HG03378 (cell line): Measurements from ENCODE around the gene ADRA2B.

Source experiments
- ATAC-seq: cut with Tn5 transposase; IDR thresholded peaks from one replicate; pipeline ENCODE4 v1.9.1; 2021; ENCODE audit warnings: mild to moderate bottlenecking, moderate library complexity; ENCODE audit not compliant: unreplicated experiment

ADRA2B gene

GRCh38 chr2:96138179-96139145 is 22.1 kb upstream of the ADRA2B start, which contains the start of gene ASTL:
TSS of gene ASTL (minus strand) at chr2:96138502. CDS start at chr2:96138436, 66 bp downstream.
- no peak for ATAC-seq

DNA sequence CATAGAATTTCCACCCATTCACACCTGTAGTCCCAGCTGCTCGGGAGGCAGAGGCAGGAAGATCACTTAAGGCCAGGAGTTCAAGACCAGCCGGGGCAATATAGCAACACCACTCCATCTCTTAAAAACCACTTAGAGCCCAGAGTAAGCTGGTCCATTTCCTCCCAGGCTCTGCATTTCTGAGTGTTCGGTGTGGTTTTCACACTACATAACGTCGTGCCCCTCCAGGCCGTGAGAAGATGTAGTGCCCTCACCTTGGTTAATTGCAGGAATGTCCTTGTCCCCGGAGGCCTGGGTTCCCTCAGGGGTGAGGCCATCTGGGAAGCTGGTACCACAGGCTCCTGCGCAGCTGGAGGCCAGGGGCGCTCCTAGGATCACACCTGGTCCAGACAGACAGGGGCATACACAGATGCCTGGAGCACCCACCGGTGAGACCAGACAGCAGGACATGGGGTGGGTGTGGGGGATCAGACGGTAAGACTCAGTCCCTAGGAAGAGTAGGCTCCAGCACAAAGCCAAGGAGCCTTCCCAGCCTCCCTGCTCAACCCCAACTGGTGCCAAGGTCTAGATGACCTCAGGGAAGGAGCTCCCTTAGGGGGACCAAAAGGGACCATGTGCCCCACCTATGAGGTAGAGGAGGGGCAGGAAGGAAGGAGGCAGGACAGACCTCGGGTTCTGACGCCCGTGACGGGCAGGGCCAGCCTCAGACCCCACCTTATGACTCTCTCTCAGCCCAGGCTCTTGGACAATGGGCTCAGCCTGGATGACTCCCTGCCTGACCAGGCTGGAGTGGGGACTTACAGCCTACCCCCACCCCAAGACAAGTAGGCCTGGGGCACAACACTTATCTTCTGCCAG is 21.2 kb upstream of the ADRA2B start:
- ATAC-seq = no peak

DNA sequence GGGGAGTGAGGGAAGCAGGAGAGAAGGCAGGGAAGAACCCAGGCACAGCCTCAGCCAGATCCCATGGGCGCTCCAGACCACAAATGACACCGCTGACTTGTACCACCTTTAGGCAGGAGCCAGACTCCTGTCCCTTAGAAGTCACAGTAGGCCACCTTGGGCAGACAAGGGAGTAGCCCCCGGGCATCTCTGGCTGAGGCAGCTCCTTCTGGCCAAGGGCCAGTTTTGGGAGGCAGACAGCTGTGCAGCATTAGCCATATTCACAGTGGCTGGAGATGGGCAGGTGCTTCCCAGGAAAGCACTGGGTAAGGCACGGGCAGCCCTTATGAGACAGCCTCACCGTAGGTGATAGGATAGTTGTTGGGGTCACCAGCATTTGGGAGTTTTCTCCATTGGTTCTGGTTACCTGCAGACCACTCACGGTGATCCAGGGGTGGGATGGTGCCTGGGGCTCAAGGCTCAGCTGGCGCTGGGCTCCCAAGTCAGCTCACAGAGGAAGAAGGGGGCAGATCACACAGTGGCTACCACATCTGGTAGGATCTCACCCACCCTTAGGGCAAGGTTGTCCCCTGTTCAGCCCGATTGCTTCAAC is 19.9 kb upstream of the ADRA2B start:
- ATAC-seq = no peak

- ATAC-seq = no peak
Observed at GRCh38 chr2:96135621-96136020, 19.2 kb upstream of the ADRA2B start.

GRCh38 chr2:96135171-96135570 is 18.8 kb upstream of the ADRA2B start:
- ATAC-seq = no peak

- ATAC-seq = no peak
Observed at GRCh38 chr2:96134421-96134820, 18.1 kb upstream of the ADRA2B start.

DNA sequence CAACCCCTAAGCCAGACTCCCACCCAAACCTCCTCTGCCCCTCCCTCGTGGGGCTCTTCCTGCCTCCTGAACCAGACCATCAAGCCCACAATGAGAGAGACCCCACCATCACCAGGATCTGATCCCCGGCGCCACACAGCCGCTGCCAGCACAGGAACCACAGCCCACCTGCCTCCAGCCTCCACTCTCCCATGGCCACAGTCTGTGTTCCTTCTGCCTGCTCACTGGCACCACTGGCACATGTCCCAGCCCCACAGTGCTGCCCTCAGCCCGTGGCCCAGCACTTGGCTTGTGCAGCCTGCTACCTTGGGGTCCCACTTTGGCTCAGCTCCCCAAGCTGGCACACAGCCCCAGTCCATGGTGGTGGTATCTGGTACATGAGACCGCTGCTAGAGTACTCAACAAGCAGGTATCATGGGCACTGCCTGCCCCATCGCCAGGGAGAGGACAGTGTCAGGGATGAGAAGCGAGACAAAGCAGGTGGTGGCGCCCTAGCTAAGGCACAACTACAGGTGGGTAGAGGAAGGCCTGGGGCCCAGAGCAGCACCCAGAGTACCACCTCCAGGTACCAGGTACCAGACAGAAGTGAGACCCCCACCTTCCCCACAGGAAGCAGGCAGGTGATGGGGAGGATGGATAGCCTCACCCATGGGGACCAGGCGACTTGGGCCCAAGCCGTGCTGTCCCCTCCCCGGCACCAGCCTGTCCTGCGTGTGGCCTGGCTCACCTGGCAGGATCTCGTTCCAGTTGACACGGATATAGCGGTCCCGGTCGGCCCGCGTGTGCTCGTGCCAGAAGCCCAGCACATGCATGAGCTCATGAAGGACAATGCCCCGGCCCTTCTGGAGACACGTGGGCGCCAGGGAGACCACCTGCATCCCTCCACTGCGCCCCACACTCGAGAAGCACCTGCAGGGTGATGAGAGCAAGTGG is 15.7 kb upstream of the ADRA2B start:
- no peak for ATAC-seq

- no peak for ATAC-seq
Observed at GRCh38 chr2:96131152-96131812, 14.9 kb upstream of the ADRA2B start.

DNA sequence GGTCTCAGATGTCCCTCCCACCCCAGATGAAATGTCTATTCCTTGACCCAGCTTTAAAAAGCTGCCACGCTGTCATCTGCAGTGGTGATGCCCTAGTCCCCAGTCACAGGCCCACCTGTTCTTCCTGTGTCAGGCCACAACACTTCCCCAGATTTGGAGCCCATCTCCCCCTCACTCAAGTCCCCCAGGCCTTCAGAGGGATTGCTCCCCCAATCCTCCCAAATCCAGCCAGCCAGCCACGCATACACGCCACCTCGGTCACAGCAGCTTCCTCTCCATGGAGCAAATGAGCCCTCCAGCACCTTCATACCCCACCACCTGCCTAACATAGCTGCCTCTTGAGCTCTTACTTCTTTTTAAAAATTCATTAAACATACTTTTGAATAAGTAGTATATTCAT is 14.1 kb upstream of the ADRA2B start:
- ATAC-seq = no peak

- no peak for ATAC-seq
Observed at GRCh38 chr2:96129528-96130120, 13.3 kb upstream of the ADRA2B start.

DNA sequence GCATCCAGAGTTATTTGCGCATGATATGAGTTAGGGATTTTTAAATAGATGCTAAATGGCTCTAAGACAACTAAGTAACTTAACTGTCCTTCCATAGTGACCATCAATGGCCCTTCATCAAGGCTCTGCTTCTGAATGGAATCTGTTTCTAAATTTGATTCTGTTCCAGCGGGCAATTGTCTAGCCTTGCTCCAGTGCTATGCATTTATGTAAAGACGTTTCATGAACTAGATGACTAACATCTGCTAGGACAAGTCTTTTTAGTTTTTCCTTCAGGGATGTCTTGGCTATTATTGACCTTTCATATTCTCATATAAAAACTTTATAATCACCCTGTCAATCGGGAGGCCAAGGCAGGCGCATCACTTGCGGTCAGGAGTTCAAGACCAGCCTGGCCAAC is 12.1 kb upstream of the ADRA2B start:
- ATAC-seq = no peak

GRCh38 chr2:96124406-96125265 is 8.3 kb upstream of the ADRA2B start:
- ATAC-seq = no peak

DNA sequence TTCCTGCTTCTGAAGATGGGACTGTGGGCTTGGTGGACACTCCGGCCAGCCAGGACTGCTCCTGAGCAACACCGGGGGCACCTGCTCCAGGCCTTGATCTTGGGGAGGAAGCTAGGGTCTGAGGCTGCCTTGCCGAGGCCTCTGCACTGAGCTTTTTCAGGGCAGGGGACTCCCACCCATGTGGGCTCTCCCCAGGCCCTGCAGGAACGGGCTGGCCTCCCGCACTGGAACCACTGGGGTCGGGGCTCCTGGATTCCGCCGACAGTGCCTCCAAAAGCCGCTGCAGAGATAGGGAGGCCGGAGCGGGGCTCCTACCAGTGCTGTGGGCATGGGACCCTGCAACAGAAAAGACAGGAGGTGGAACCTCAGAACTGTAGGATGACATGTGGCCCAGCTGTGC is 7.6 kb upstream of the ADRA2B start:
- ATAC-seq = no peak

- ATAC-seq = no peak
Observed at GRCh38 chr2:96123290-96123689, 6.9 kb upstream of the ADRA2B start.

DNA sequence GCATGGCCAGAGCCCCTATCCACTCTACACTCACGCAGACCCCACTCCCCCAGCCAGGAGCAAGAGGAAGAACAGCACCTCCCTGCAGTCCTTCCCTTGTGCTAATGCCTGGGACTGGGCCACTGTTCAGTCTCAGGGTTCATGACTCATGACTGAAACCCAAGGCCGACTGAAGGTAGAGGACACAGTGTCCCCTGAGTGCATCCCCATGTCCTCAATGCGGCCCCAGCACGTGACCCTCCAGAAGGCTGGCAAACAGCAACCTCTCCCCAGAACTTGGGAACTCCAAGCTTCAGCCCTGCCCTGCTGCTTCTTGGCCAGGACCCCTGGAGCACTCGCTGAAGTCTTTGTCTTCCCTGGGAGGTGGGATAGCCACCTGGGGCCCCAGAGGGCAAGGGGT is 6.0 kb upstream of the ADRA2B start:
- no peak for ATAC-seq

- no peak for ATAC-seq
Observed at GRCh38 chr2:96121414-96121813, 5.0 kb upstream of the ADRA2B start.

- ATAC-seq = no peak
Observed at GRCh38 chr2:96120991-96121390, 4.6 kb upstream of the ADRA2B start.

GRCh38 chr2:96120091-96120720 is 3.8 kb upstream of the ADRA2B start:
- ATAC-seq = no peak
